Tibial nerve (tissue), 4 donors: ENCODE results near the gene DLX5.

ENCODE experiments used
- EP300 ChIP-seq, 2 donors: sonication (generic); formaldehyde crosslinking; IDR thresholded peaks; one replicate each; pipeline ENCODE4 v1.6.1; 2017; ENCODE audit warnings: antibody characterized with exemption in 2 of 2, mild to moderate bottlenecking in 1 of 2
- POLR2A ChIP-seq, 2 donors: fragments of 450-650 bp; IDR thresholded peaks; one replicate each; pipeline ENCODE4 v1.6.1; 2017; ENCODE audit warnings: antibody characterized with exemption in 2 of 2, mild to moderate bottlenecking in 2 of 2, moderate library complexity in 2 of 2
- TF ChIP-seq, protein P1 (sequence below), 5 experiments: fragments of 200-600 bp in 3 of 5; fragments of 450-650 bp in 2 of 5; sonication (generic) in 3 of 5; IDR thresholded peaks; one replicate each; pipeline ENCODE4 v1.5.1; 2016 to 2019; ENCODE audit warnings: antibody characterized with exemption in 5 of 5, mild to moderate bottlenecking in 3 of 5, moderate library complexity in 2 of 5

DNA sequence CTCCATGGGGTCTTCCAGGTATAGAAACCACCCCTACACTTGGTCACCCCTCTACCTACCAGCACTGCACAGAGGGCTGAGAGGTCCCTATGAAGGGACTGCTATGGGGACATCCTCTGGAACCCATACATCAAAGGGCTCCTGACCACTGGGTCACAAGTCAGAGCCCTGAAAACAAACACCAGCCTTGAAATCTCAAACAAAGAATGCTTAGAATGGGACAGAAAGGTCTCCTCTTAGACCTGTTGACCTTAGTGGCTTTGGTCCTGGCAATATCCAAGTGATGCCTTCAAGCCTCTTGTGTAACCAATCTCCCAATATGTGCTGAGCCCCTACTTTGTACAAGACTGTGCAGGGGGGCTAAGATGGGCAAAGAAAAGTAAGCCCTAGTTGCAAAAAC, 53.9 kb downstream of the DLX5 start:
- TF ChIP-seq POLR2A (IDR thresholded peaks at IDR 0.05) (no peak), EP300 (IDR thresholded peaks at IDR 0.05) (no peak)
- TF ChIP-seq, protein P1, sequence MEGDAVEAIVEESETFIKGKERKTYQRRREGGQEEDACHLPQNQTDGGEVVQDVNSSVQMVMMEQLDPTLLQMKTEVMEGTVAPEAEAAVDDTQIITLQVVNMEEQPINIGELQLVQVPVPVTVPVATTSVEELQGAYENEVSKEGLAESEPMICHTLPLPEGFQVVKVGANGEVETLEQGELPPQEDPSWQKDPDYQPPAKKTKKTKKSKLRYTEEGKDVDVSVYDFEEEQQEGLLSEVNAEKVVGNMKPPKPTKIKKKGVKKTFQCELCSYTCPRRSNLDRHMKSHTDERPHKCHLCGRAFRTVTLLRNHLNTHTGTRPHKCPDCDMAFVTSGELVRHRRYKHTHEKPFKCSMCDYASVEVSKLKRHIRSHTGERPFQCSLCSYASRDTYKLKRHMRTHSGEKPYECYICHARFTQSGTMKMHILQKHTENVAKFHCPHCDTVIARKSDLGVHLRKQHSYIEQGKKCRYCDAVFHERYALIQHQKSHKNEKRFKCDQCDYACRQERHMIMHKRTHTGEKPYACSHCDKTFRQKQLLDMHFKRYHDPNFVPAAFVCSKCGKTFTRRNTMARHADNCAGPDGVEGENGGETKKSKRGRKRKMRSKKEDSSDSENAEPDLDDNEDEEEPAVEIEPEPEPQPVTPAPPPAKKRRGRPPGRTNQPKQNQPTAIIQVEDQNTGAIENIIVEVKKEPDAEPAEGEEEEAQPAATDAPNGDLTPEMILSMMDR (IDR thresholded peaks at IDR 0.05): no peak
